CD4-positive, alpha-beta T cell treated with Interleukin-15 for 4 hours (primary cell): ENCODE measurements around the gene OLA1.

Experiments used
- DNase-seq: peaks from one replicate; pipeline ENCODE4 v3.0.0-alpha.2; 2020; ENCODE audit warnings: low spot score

Gene OLA1

GRCh38 chr2:174224125-174224524 is 24.2 kb downstream of the OLA1 start:
- DNase-seq = no peak

GRCh38 chr2:174223388-174223787 is 24.9 kb downstream of the OLA1 start:
- DNase-seq = no peak

GRCh38 chr2:174222154-174222553 is 26.2 kb downstream of the OLA1 start:
- DNase-seq = no peak

GRCh38 chr2:174219321-174219720 is 29.0 kb downstream of the OLA1 start:
- DNase-seq = no peak

- DNase-seq = no peak
These were observed 29.6 kb downstream of the OLA1 start for GRCh38 chr2:174218773-174219172.

- DNase-seq = no peak
These were observed 30.5 kb downstream of the OLA1 start for GRCh38 chr2:174217869-174218268.

GRCh38 chr2:174211954-174212353 is 36.4 kb downstream of the OLA1 start:
- DNase-seq = no peak

- no peak for DNase-seq
These were observed 37.5 kb downstream of the OLA1 start for GRCh38 chr2:174210862-174211261.

GRCh38 chr2:174209325-174209724 is 39.0 kb downstream of the OLA1 start:
- no peak for DNase-seq

- no peak for DNase-seq
These were observed 40.3 kb downstream of the OLA1 start for GRCh38 chr2:174208026-174208425.

GRCh38 chr2:174205562-174205961 is 42.8 kb downstream of the OLA1 start:
- DNase-seq = no peak

- no peak for DNase-seq
These were observed 46.1 kb downstream of the OLA1 start for GRCh38 chr2:174202188-174202587.

GRCh38 chr2:174198846-174199564 is 49.3 kb downstream of the OLA1 start:
- no peak for DNase-seq

- DNase-seq = no peak
These were observed 53.1 kb downstream of the OLA1 start for GRCh38 chr2:174195253-174195652.

- no peak for DNase-seq
These were observed 54.6 kb downstream of the OLA1 start for GRCh38 chr2:174193737-174194136.

GRCh38 chr2:174192664-174193063 is 55.7 kb downstream of the OLA1 start:
- DNase-seq = no peak

- DNase-seq = no peak
These were observed 56.8 kb downstream of the OLA1 start for GRCh38 chr2:174191342-174192074.

GRCh38 chr2:174184915-174185314 is 63.4 kb downstream of the OLA1 start:
- DNase-seq = no peak

- no peak for DNase-seq
These were observed 63.8 kb downstream of the OLA1 start for GRCh38 chr2:174184504-174184903.

- no peak for DNase-seq
These were observed 65.3 kb downstream of the OLA1 start for GRCh38 chr2:174183076-174183475.

GRCh38 chr2:174181368-174181767 is 67.0 kb downstream of the OLA1 start:
- no peak for DNase-seq

- DNase-seq = no peak
These were observed 67.6 kb downstream of the OLA1 start for GRCh38 chr2:174180726-174181236.

GRCh38 chr2:174180165-174180724 is 68.1 kb downstream of the OLA1 start:
- DNase-seq = no peak
